GM18867 (cell line): Measurements from ENCODE around the gene SLC25A29.
"Not testable (repeated sequence)": the region's sequence is repeated elsewhere in the genome, so short reads cannot be mapped to it uniquely, and the experiment has no call there.

Experiments used
- ATAC-seq: cut with Tn5 transposase; IDR thresholded peaks from one replicate; pipeline ENCODE4 v1.9.1; 2021; ENCODE audit warnings: mild to moderate bottlenecking, moderate library complexity; ENCODE audit not compliant: unreplicated experiment

SLC25A29 gene, protein sequence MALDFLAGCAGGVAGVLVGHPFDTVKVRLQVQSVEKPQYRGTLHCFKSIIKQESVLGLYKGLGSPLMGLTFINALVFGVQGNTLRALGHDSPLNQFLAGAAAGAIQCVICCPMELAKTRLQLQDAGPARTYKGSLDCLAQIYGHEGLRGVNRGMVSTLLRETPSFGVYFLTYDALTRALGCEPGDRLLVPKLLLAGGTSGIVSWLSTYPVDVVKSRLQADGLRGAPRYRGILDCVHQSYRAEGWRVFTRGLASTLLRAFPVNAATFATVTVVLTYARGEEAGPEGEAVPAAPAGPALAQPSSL

DNA sequence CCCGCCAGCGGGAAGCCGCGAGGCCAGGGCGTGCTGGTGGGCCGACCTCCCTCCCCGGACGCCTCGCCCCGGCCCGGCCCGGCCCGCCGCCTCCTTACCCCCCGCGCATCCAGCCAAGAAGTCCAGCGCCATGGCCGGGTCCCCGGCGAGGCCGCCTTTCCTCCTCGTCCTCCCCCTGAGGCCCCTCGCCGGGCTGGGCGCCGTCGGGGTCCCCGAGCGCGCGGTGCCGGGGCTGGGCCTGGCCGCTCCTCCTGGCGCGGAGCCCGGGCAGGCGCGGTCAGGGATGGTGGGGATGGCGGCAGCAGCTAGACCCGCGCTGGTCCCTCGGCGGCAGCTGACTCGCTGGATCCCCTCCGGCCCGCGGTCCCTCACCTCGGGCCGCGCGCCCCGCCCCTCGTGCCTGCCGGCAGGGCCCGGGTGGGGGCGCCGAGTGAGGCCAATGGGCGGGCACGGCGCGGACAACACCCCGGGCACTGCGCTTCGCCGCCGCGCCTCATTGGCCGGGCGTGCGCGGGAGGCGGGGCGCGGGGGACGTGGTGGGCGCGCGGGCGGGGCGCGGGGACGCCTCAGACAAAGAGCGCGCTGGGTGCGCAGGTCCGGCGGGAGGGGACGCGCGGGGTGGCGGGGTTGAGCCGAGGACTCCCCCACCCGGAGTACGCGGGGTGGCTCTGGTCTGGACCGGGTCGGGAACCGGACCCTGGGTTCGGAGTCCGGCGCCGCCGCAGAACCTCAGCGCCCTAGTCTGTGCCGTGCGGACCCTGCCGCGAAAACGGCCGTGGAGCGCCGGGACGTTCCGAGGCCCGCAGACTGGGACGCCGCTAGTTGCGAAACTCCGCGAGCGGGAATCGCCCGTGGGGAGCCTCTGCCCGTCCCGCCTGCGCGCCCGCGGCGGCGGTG is at the start of gene SLC25A29:
SLC25A29 (minus strand) TSS at position 344 of the 897 bp plus-strand sequence; CDS start at position 132, 212 bp downstream.
- ATAC-seq, result peak; percentile 89

GRCh38 chr14:100350986-100351385 is 44.7 kb upstream of the SLC25A29 start:
- ATAC-seq, result no peak

GRCh38 chr14:100350276-100350926 is 44.2 kb upstream of the SLC25A29 start:
- no peak for ATAC-seq

GRCh38 chr14:100348784-100349685 is 42.8 kb upstream of the SLC25A29 start:
- ATAC-seq, result no peak

DNA sequence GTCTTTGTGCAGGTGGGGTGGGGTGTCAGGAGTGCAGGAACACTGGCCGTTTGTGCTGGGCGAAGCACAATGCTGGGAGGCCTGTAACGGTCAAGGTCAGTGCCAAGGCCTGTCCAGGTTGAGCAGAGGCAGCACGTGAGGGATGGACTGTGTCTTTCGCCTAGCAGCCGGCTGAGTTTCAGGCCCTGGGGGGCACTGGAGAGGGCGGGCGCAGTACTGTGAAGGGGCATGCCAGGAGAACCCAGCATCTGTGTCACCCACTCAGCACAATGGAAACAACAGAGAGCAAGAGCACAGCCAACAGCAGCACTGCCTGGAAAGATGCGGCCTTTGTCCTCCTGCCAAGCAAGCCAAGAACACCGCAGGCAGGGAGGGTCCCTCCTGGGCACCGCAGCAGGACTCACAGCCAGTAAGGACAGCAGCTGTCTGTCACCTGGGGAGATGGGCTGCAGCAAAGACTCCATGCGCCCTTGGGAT is 42.0 kb upstream of the SLC25A29 start:
- no peak for ATAC-seq

DNA sequence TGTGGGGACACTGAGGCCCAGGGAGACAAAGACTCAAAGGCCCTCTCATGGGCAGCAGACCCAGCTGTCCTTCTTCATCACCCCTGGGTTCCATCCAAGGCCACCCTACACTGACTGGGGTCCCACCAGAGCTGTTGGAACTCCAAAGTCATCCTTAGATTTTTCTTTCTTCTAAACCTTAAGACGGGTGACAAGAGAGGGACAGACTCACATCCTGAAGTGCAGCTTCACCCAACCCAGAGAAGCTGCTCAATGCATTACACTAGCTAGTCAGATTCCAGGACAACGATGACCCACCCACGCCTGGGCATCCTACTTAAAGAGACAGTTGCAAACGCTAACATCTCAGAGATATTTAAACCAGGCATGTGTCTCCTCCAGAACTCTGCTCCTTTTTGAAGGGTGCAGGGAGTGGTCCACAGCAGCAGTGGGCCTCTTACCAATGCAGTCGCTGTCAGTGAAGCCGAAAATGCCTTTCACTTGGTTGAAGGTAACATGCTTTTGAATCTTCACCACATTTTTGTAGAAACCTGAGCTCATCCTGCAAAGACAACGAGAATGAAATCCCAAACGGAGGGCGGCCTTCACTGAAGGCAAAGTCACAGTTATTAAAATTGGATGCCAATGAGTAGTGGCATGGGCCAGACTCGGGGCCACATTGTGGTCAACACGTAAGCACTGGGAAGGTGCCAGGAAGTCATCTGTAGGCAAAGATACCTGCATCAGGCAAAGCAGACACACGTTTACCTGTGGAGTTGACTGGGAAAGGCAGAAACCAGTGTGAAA is 40.3 kb upstream of the SLC25A29 start:
- ATAC-seq, result no peak

DNA sequence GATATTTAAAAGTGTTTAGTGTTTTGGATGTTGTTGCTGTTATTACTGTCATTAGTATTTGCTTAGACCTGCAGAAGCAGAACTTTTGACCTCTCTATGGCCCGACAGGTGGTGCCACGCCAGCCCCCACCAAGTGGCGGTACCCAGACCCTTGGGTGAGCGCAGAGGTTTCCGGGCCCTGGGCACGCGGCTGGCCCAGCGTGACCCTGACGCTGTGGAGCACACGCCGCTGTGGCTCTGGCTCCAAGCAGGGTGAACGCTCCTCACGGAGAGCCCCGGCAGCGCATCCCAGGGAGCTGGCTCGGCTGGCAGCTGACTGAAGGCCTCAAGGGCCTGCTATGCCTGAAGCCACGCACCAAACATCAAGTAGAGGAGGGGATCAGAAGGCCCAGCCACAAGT is 39.5 kb upstream of the SLC25A29 start:
- no peak for ATAC-seq

DNA sequence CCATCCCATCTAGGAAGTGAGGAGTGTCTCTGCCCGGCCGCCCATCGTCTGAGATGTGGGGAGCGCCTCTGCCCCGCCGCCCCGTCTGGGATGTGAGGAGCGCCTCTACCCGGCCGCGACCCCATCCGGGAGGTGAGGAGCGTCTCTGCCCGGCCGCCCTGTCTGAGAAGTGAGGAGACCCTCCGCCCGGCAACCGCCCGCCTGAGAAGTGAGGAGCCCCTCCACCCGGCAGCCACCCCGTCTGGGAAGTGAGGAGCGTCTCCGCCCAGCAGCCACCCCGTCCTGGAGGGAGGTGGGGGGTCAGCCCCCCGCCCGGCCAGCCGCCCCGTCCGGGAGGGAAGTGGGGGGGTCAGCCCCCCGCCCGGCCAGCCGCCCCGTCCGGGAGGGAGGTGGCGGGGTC is 38.4 kb upstream of the SLC25A29 start:
- ATAC-seq, result not testable (repeated sequence)

DNA sequence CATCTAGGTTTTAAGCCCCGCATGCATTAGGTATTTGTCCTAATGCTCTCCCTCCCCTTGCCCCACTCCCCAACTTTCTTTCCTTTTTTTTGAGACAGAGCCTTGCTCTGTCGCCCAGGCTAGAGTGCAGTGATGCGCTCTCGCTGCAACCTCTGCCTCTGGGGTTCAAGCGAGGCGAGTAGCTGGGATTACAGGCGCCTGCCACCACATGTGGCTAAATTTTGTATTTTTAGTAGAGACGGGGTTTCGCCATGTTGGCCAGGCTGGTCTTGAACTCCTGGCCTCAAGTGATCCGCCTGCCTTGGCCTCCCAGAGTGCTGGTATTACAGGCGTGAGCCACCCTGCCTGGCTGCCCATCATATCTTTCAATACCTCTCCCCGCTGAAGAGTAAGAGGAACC is 36.6 kb upstream of the SLC25A29 start:
- ATAC-seq, result not testable (repeated sequence)

- no peak for ATAC-seq
Measured at GRCh38 chr14:100342195-100342594, 36.0 kb upstream of the SLC25A29 start.

GRCh38 chr14:100341301-100342031 is 35.2 kb upstream of the SLC25A29 start:
- ATAC-seq, result no peak

GRCh38 chr14:100340423-100340813 is 34.2 kb upstream of the SLC25A29 start:
- no peak for ATAC-seq

GRCh38 chr14:100339766-100340422 is 33.6 kb upstream of the SLC25A29 start:
- no peak for ATAC-seq

DNA sequence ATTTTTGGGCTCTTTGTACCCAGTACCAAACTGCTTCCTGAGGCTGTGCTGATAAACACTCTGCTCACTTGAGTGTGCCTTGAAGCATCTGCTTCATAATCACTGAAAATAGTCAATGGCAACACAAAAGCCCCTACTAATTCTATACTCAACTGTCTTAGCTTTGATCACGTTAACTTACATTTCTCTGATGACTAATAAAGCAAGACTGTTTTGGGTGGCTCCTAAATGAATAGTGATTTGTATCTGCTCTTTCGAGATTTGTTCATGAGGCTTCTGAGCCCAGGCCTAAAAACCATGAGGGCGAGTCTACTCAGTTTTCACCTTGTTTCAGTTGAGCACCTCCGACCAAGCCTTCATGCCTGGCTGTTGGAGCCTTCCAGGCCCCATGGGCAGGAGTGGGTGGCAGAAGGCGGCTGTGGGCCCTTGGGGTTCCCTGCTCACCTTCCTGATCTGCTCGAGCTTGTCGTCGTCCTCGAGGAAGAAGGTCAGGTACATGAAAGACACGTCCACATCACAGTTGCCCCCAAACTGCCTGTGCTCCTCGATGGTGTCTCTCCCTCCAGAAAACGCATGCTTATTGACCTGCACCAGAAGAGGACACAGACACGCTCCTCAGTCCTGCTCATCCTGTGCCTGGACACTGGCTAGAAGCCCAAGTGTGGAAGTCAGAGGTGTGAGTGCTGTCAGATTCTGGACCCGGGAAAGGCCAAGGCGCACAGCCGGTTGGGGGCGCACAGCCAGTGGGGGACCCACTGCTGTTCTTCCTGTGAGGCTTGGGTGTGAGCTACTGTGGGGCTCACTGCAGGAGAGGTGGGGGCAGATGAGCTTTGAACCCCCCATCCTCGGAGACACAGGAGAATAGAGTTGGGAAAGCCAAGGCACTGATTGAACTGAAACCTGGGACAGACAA is 30.6 kb upstream of the SLC25A29 start:
- ATAC-seq, result no peak

DNA sequence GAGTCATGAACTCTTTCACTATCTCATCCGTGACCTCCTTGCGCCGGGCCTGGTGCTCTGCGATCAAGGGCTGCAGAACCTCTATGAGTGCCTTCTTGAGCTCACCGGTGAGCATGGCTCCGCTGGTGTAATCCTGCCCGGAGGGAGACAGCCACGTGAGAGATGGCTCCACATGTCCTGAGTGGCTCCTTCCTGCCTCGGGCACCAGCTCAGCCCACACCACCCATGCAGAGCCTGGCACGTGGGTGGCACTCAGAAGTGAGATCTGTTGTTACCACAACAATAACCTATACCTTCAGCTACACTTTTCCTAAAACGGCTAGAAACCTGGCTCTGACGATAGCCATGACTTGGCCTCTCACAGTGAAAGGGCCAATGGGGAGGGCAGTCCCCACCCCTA is 28.7 kb upstream of the SLC25A29 start:
- ATAC-seq, result no peak

DNA sequence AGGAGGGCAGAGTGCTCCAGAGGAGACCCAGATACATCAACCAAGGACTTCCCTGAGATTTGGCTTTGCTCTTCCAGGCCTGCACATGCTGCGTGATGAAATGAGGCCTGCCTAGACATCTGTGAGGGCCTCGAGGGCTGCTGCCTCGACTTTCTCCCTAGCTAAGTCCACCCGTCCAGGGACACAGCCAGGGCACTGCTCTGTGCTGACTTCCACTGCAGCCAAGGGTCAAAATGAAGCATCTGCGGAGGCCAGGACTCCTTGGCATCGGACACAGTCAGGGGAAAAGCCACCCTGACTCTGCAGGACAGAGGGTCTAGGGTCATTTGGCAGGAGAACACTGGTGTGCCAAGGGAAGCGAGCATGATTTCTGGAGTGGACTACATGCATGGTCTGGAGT is 27.6 kb upstream of the SLC25A29 start:
- no peak for ATAC-seq

GRCh38 chr14:100333311-100333710 is 27.1 kb upstream of the SLC25A29 start:
- no peak for ATAC-seq
